Endothelial cell of umbilical vein (primary cell): ENCODE measurements around the gene EDA. TPM values are rescaled to one million over a fixed set of nuclear protein-coding genes. Genes with fewer than 3 reads are reported as not detected.

Source experiments
- BruUV-seq: library from RNA; stranded (reverse); fragments of 400-500 nt; replicated peaks from 2 replicates; lab custom pipeline; 2021; lab: Mats Ljungman, UMichigan
- CTCF ChIA-PET: fragments of 300-600, 350-600 bp; sonication (Branson Sonifier 250); formaldehyde crosslinking; loops from one replicate; lab custom pipeline; 2021; ENCODE audit warnings: antibody characterized with exemption, inconsistent platforms; lab: Charles Lee
- POLR2A ChIA-PET: fragments of 300-600, 350-600 bp; sonication (Branson Sonifier 250); formaldehyde crosslinking; loops from one replicate; lab custom pipeline; 2021; ENCODE audit warnings: antibody characterized with exemption, inconsistent platforms; lab: Charles Lee
- DNase-seq: peaks from one replicate; pipeline ENCODE4 v3.0.0-alpha.2; 2011; ENCODE audit warnings: low read depth, low spot score
- FAIRE-seq: peaks from 2 replicates; lab custom pipeline; 2011; peaks lifted over from hg19 to GRCh38; lab: Jason Lieb, UNC
- H2AFZ ChIP-seq: 2 replicates; pipeline ENCODE4 v1.6.0; 2012; ENCODE audit warnings: low read depth, low read length, control low read depth, inconsistent platforms
- H3K27ac ChIP-seq: 2 replicates; pipeline ENCODE4 v1.5.1; 2011; ENCODE audit warnings: low read depth, mild to moderate bottlenecking, control low read depth, low read length, moderate library complexity; ENCODE audit not compliant: insufficient read depth
- H3K27me3 ChIP-seq, 2 experiments: 2 replicates each; pipeline versions ENCODE4 v1.6.0 to v1.6.1; 2011; ENCODE audit warnings: low read length in 2 of 2, mixed read lengths in 1 of 2; ENCODE audit not compliant: control insufficient read depth in 2 of 2, insufficient read depth in 2 of 2
- H3K36me3 ChIP-seq, 2 experiments: 2 replicates in 1 of 2; 3 replicates in 1 of 2; pipeline ENCODE4 v1.5.1; 2011; ENCODE audit warnings: low read length in 2 of 2, mild to moderate bottlenecking in 1 of 2, moderate library complexity in 1 of 2; ENCODE audit not compliant: control insufficient read depth in 2 of 2, insufficient read depth in 2 of 2; ENCODE audit errors: extremely low read depth in 1 of 2
- H3K4me1 ChIP-seq: 3 replicates; pipeline ENCODE4 v1.5.1; 2011; ENCODE audit warnings: mild to moderate bottlenecking, low read length; ENCODE audit not compliant: control insufficient read depth, insufficient read depth; ENCODE audit errors: extremely low read depth
- H3K4me2 ChIP-seq: 2 replicates; pipeline ENCODE4 v1.6.1; 2011; ENCODE audit warnings: low read length, control low read depth, mixed read lengths; ENCODE audit not compliant: insufficient read depth
- H3K4me3 ChIP-seq, 3 experiments: fragments of 200-600 bp in 1 of 3; sonication (generic), shearing (Covaris generic) in 1 of 3; replicated peaks in 1 of 3; 2 replicates each; pipeline ENCODE4 v1.5.1; 2011 to 2016; ENCODE audit warnings: control low read depth in 3 of 3, low read length in 3 of 3, mild to moderate bottlenecking in 2 of 3, inconsistent platforms in 1 of 3, low read depth in 1 of 3, moderate library complexity in 1 of 3; ENCODE audit not compliant: insufficient read depth in 1 of 3
- H3K79me2 ChIP-seq: 2 replicates; pipeline ENCODE4 v1.6.0; 2012; ENCODE audit warnings: low read length, inconsistent platforms; ENCODE audit not compliant: control insufficient read depth, insufficient read depth
- H3K9ac ChIP-seq: replicated peaks from 2 replicates; pipeline ENCODE3; 2011; ENCODE audit warnings: low read length, control low read depth; ENCODE audit not compliant: insufficient read depth; ENCODE audit errors: extremely low read depth
- H3K9me1 ChIP-seq: replicated peaks from 3 replicates; pipeline ENCODE4 v1.6.0; 2011; ENCODE audit warnings: mild to moderate bottlenecking, low read length; ENCODE audit not compliant: control insufficient read depth, insufficient read depth; ENCODE audit errors: extremely low read depth
- H3K9me3 ChIP-seq: replicated peaks from 2 replicates; pipeline ENCODE4 v1.5.1; 2012; ENCODE audit warnings: low read length, inconsistent platforms; ENCODE audit not compliant: control insufficient read depth, insufficient read depth
- H4K20me1 ChIP-seq: replicated peaks from 2 replicates; pipeline ENCODE3; 2011; ENCODE audit warnings: mild to moderate bottlenecking, low read length; ENCODE audit not compliant: control insufficient read depth, insufficient read depth; ENCODE audit errors: extremely low read depth
- CTCF ChIP-seq, 2 donors: IDR thresholded peaks; 1 replicate in 1 of 2; 2 replicates in 1 of 2; pipeline ENCODE4 v1.5.1; 2011; ENCODE audit warnings: low read length in 2 of 2, mild to moderate bottlenecking in 2 of 2, moderate library complexity in 2 of 2, control low read depth in 1 of 2, inconsistent platforms in 1 of 2, low read depth in 1 of 2; ENCODE audit not compliant: insufficient read depth in 1 of 2; ENCODE audit errors: extremely low read depth in 1 of 2
- EZH2 ChIP-seq: IDR thresholded peaks from 2 replicates; pipeline ENCODE4 v1.6.1; 2012; ENCODE audit warnings: borderline replicate concordance, low read depth, mild to moderate bottlenecking, moderate library complexity, low read length, inconsistent platforms; ENCODE audit not compliant: severe bottlenecking
- FOS ChIP-seq: IDR thresholded peaks from 2 replicates; pipeline ENCODE4 v1.6.1; 2011; ENCODE audit warnings: mild to moderate bottlenecking, low read length, moderate library complexity, borderline replicate concordance; ENCODE audit not compliant: insufficient read depth
- GATA2 ChIP-seq: IDR thresholded peaks from 2 replicates; pipeline ENCODE4 v1.7.0; 2011; ENCODE audit warnings: low read depth, mild to moderate bottlenecking, moderate library complexity, mixed read lengths, low read length; ENCODE audit not compliant: insufficient read length, insufficient read depth
- JUN ChIP-seq: IDR thresholded peaks from 2 replicates; pipeline ENCODE4 v1.6.1; 2011; ENCODE audit warnings: borderline replicate concordance, low read depth; ENCODE audit not compliant: insufficient read length, insufficient read depth
- MAX ChIP-seq: IDR thresholded peaks from 2 replicates; pipeline ENCODE4 v1.6.1; 2011; ENCODE audit not compliant: insufficient read depth, insufficient read length
- MYC ChIP-seq: IDR thresholded peaks from one replicate; pipeline ENCODE4 v1.6.1; 2011; ENCODE audit warnings: mild to moderate bottlenecking, low read depth, low read length
- POLR2A ChIP-seq: IDR thresholded peaks from 2 replicates; pipeline ENCODE4 v1.6.1; 2012; ENCODE audit warnings: low read depth, mild to moderate bottlenecking, control low read depth, low read length
- POLR2AphosphoS5 ChIP-seq: IDR thresholded peaks from 2 replicates; pipeline ENCODE4 v1.6.1; 2012; ENCODE audit warnings: low read depth, mild to moderate bottlenecking, control low read depth, low read length, moderate library complexity; ENCODE audit not compliant: insufficient read depth
- dilution Hi-C: fragments of 300-500 bp; cut with MboI; formaldehyde crosslinking; loops from one replicate; pipeline ENCODE4 v1.15.0; 2019; ENCODE audit warnings: low sequenced_read_pairs; ENCODE audit not compliant: extremely low pct_ligation_motif_present
- intact Hi-C: fragments of 100-400 bp; cut with micrococcal nuclease; formaldehyde crosslinking; loops from one replicate; pipeline ENCODE4 v1.10.0; 2022
- polyA plus RNA-seq, 4 experiments: library from polyadenylated mRNA; depleted of rRNA in 3 of 4; stranded (reverse) in 3 of 4; unstranded in 1 of 4; fragments of >200 nt; gene quantifications; 2 replicates each; pipeline versions ENCODE4 v1.2.1 to v1.2.3, GENCODE V29; 2011 to 2012; ENCODE audit warnings: missing spikeins in 1 of 4
- total RNA-seq: library from RNA; stranded (reverse); gene quantifications from 2 replicates; pipeline ENCODE4 v1.2.3, GENCODE V29; 2021

The EDA gene
- total and polyA plus RNA-seq, 2 donors (not counting 3 experiments of a cell fraction or from before 2014, with no cell fraction given) = 0.37 to 1.2 TPM

GRCh38 chrX:69626129-69626528 is 10.2 kb downstream of the EDA start:
- no peaks in the 10 kb centered on the region for H3K9me1 ChIP-seq
- no peaks in the 10 kb centered on the region for H3K27me3 ChIP-seq
- H3K4me2 ChIP-seq = no peak overlapping the region
- no peak overlapping the region for H3K4me3 ChIP-seq
- H3K79me2 ChIP-seq = no peaks in the 10 kb centered on the region
- CTCF ChIA-PET = no interaction called here
- no peaks in the 10 kb centered on the region for H3K9me3 ChIP-seq
- H2AFZ ChIP-seq = no peak overlapping the region
- intact Hi-C loops (no loop called here), dilution Hi-C loops (no loop called here)
- no peak for FAIRE-seq
- H4K20me1 ChIP-seq = no peaks in the 10 kb centered on the region
- H3K36me3 ChIP-seq = no peaks in the 10 kb centered on the region
- no peak for DNase-seq
- BruUV-seq = no TSS peak
- no peaks in the 10 kb centered on the region for H3K4me1 ChIP-seq
- H3K27ac ChIP-seq = no peak overlapping the region
- TF ChIP-seq POLR2A = no peak
- no peak for TF ChIP-seq JUN
- no peak for TF ChIP-seq GATA2
- TF ChIP-seq FOS = no peak
- TF ChIP-seq POLR2AphosphoS5 = no peak
- no peak for TF ChIP-seq MYC
- no peak for TF ChIP-seq MAX
- no peak for TF ChIP-seq CTCF (IDR thresholded peaks at IDR 0.05; ENCODE audit: extremely low read depth in 1 of 2, insufficient read depth in 1 of 2, low read depth in 1 of 2, low read length in 2 of 2)
- no peak for TF ChIP-seq EZH2
- POLR2A ChIA-PET = no interaction called here
- no peak overlapping the region for H3K9ac ChIP-seq
